Spleen (tissue), 11 donors: ENCODE measurements around the gene DUS2. TPM values are rescaled to one million over a fixed set of nuclear protein-coding genes. Genes with fewer than 3 reads are reported as not detected.
A peak's percentile ranks its signal among the peaks of the same experiment; 100 is the strongest.

Source experiments
- DNase-seq: peaks from one replicate; pipeline ENCODE4 v3.0.0-alpha.2; 2020
- H3K27ac ChIP-seq, 8 donors: fragments of 200-600 bp; sonication (generic) in 7 of 8; 1 replicate in 4 of 8; 2 replicates in 4 of 8; pipeline versions ENCODE4 v1.5.0 to v1.8.0; 2016 to 2021; ENCODE audit warnings: inconsistent platforms in 4 of 8, mild to moderate bottlenecking in 4 of 8, moderate library complexity in 1 of 8
- H3K27me3 ChIP-seq, 7 donors: fragments of 200-600 bp; sonication (generic) in 6 of 7; replicated peaks in 1 of 7; 1 replicate in 4 of 7; 2 replicates in 3 of 7; pipeline versions ENCODE4 v1.5.0 to v1.8.0; 2016 to 2021; ENCODE audit warnings: inconsistent platforms in 3 of 7, mild to moderate bottlenecking in 1 of 7
- H3K36me3 ChIP-seq, 6 donors: fragments of 200-600 bp; sonication (generic) in 5 of 6; 1 replicate in 4 of 6; 2 replicates in 2 of 6; pipeline versions ENCODE4 v1.5.0 to v1.8.0; 2016 to 2021; ENCODE audit warnings: inconsistent platforms in 2 of 6
- H3K4me1 ChIP-seq, 6 donors: fragments of 200-600 bp; sonication (generic) in 5 of 6; 1 replicate in 3 of 6; 2 replicates in 3 of 6; pipeline versions ENCODE4 v1.5.0 to v1.8.0; 2016 to 2021; ENCODE audit warnings: inconsistent platforms in 3 of 6
- H3K4me3 ChIP-seq, 8 donors: fragments of 200-600 bp; sonication (generic) in 7 of 8; 1 replicate in 4 of 8; 2 replicates in 4 of 8; pipeline versions ENCODE4 v1.5.0 to v1.8.0; 2016 to 2021; ENCODE audit warnings: inconsistent platforms in 4 of 8, mild to moderate bottlenecking in 4 of 8, moderate library complexity in 2 of 8
- H3K9me3 ChIP-seq, 8 donors: fragments of 200-600 bp; sonication (generic) in 7 of 8; 1 replicate in 4 of 8; 2 replicates in 4 of 8; pipeline versions ENCODE4 v1.5.0 to v1.8.0; 2016 to 2021; ENCODE audit warnings: inconsistent platforms in 4 of 8
- POLR2A ChIP-seq, 3 donors: fragments of 450-650 bp; IDR thresholded peaks; one replicate each; pipeline ENCODE4 v1.5.1; 2017; ENCODE audit warnings: antibody characterized with exemption in 3 of 3, mild to moderate bottlenecking in 1 of 3
- POLR2AphosphoS5 ChIP-seq, 3 donors: sonication (generic); formaldehyde crosslinking; IDR thresholded peaks; one replicate each; pipeline ENCODE4 v1.5.1; 2017; ENCODE audit warnings: antibody characterized with exemption in 3 of 3
- WGBS, 5 donors: extraction: QIAGEN DNeasy Blood & Tissue Kit in 3 of 5; methylation state at CpG; one replicate each; pipeline versions ENCODE4 v1.1.5 to v1.1.7; 2013 to 2018; 5-methylcytosine and 5-hydroxymethylcytosine counted together
- intact Hi-C: fragments of 100-400 bp; cut with DNase I; formaldehyde crosslinking; loops from one replicate; pipeline ENCODE4 v1.15.0; 2023; ENCODE audit warnings: low total_unique reads
- polyA plus RNA-seq, 3 donors: library from polyadenylated mRNA; stranded (reverse); fragments of 200-250 nt; gene quantifications; one replicate each; pipeline ENCODE4 v1.2.1, GENCODE V29; 2013
- total RNA-seq, 7 donors: library from RNA; depleted of rRNA in 3 of 7; stranded (reverse); fragments of >200 nt in 3 of 7; fragmentation: NEBNext Ultra II Directional in 4 of 7; extraction: Animal tissue kit (Norgen Biotek cat#: 25700) in 4 of 7; gene quantifications; one replicate each; pipeline versions ENCODE4 v1.1.0 to v1.2.1, GENCODE V29; 2016 to 2021
- TF ChIP-seq, protein P1 (sequence below), 11 experiments: fragments of 200-600 bp in 7 of 11; fragments of 450-650 bp in 4 of 11; sonication (generic) in 4 of 11; IDR thresholded peaks in 8 of 11; conservative IDR thresholded peaks in 3 of 11; 1 replicate in 7 of 11; 2 replicates in 4 of 11; pipeline versions ENCODE4 v1.4.0 to v1.8.0; 2016 to 2021; ENCODE audit warnings: antibody characterized with exemption in 11 of 11, inconsistent platforms in 4 of 11, mild to moderate bottlenecking in 1 of 11
- donor health status: healthy with polysubstance abuse.
- donor health status: DM: no; HTN: no; CAD: no; lungs with moderate emphysema.
- donor health status: DM: no; HTN: no; CAD: no.
- donor health status: Bipolar disorder and iron deficiency.
- donor health status: healthy.
- donor health status: DM: no; HTN: no; CAD: no.
- donor health status: DM: yes; HTN: yes; CAD: no.

Gene DUS2
- total and polyA plus RNA-seq, 10 donors = 17.4 to 31.7 (median 27.1) TPM

DNA sequence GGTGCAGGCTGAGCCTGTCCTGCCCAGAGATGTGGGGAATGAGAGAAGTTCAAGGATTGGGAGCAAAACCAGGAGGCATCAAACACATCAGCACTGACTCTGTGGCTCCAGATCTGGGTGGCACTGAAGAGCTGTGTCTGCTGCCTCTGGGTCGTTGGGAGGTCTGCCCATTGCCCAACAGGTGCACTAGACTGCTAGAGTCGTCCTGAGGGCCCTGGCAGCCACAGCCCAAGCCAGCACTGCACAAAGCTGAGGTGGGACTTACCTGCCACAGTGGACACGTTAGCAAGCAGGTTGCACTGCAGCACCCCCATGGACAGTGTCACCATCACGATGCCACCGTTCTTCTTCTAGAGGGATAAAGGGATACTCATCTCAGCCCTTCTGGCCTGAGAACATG is 46.1 kb upstream of the DUS2 start:
- intact Hi-C loops = no loop called here
- TF ChIP-seq, protein P1, sequence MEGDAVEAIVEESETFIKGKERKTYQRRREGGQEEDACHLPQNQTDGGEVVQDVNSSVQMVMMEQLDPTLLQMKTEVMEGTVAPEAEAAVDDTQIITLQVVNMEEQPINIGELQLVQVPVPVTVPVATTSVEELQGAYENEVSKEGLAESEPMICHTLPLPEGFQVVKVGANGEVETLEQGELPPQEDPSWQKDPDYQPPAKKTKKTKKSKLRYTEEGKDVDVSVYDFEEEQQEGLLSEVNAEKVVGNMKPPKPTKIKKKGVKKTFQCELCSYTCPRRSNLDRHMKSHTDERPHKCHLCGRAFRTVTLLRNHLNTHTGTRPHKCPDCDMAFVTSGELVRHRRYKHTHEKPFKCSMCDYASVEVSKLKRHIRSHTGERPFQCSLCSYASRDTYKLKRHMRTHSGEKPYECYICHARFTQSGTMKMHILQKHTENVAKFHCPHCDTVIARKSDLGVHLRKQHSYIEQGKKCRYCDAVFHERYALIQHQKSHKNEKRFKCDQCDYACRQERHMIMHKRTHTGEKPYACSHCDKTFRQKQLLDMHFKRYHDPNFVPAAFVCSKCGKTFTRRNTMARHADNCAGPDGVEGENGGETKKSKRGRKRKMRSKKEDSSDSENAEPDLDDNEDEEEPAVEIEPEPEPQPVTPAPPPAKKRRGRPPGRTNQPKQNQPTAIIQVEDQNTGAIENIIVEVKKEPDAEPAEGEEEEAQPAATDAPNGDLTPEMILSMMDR (IDR thresholded peaks at IDR 0.05 in 8 of 11, conservative IDR thresholded peaks at IDR 0.05 in 3 of 11) = no peak
- no peak for TF ChIP-seq POLR2AphosphoS5 (IDR thresholded peaks at IDR 0.05)
- 65 to 80% (median 71%) methylated on average over 5 of the region's 5 CpGs for WGBS, 5 donors

DNA sequence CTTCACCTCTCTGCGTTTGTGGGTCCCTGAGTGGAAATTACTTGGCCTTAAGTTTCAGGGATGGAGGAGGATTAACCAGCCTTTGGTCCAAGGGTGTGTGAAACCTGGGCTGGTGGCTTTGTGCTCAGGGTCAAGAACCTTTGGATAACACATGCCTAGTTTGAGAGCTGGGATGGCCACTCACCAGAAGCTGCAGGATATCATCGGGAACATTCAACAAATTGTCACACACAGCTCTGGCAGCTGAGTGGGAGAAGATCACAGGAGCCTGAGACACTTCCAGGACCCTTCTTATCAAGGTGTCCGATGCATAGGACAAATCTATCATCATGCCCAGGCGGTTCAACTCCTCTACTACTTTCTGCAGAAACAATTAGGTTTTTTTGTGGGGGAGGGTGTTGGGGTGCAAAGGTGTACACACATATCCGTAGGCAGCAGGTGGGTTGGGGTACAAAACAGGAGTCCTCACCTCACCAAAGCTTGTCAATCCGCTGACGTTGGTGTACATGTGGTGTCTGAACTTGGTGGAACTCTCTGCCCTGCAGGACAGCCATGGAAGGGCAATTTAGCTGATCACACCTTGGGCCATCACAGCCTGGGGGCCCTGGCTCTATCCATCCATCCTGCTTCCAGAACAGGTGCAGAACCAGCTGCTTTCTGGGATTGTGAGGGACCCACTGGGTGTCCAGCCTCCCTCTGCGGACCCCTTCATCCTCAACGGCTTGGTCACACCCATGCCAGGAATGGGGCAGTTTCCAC is 45.4 kb upstream of the DUS2 start:
- H3K9me3 ChIP-seq = no peaks in the 10 kb centered on the region
- intact Hi-C loops = no loop called here
- H3K4me3 ChIP-seq = no peak overlapping the region
- no peak overlapping the region for H3K27ac ChIP-seq
- 82 to 93% (median 87%) methylated on average over 9 of the region's 9 CpGs for WGBS, 5 donors
- no peak for TF ChIP-seq POLR2AphosphoS5 (IDR thresholded peaks at IDR 0.05)
- DNase-seq = no peak
- H3K4me1 ChIP-seq = no peaks in the 10 kb centered on the region
- H3K36me3 ChIP-seq = no peaks in the 10 kb centered on the region
- no peaks in the 10 kb centered on the region for H3K27me3 ChIP-seq

More for the DNA sequence above, 46.1 kb upstream of the DUS2 start:
- H3K4me3 ChIP-seq = no peak overlapping the region
- H3K27ac ChIP-seq = no peak overlapping the region
- H3K27me3 ChIP-seq = no peaks in the 10 kb centered on the region
- no peak for DNase-seq
- no peaks in the 10 kb centered on the region for H3K36me3 ChIP-seq
- H3K4me1 ChIP-seq = no peaks in the 10 kb centered on the region
- H3K9me3 ChIP-seq = no peaks in the 10 kb centered on the region

DNA sequence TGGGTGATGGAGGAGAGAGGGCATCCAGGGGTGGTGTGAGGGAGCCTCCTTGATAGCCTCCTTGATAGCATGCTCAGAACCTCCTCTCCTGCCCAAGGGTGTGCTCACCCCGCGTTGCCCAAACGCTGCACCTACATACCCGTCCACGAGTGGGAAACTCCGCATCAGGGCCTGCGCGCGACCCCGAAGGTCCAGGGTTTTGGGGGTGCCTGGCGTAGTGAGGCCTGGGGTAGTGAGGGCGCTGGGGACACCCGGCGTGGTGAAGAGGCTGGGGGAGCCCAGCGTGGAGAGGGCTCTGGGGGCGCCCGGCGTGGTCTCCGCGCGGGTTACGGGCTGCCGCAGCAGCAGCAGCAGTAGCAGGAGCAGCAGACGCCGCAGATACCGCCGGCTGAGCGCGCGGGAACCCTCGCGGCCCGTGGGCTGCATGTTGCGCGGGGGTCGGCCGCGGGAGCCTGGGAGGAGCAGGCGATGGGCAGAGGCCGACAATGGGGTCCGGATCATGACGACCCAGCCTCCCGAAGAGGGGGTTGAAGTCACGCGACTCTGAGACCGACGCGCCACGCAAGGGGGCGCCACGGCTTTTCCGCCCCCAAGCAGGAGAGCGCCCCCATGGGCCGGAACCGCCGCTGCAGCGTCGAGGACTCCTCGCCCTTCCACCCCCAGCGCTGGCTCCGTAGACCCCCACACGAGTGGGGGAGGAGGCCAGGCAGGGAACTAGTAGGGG is 43.0 kb upstream of the DUS2 start, which contains the start of gene DPEP3:
TSS of gene DPEP3 (minus strand) at position 545 of the 724 bp plus-strand sequence. CDS start at position 426, 119 bp downstream.
- intact Hi-C loops = no loop called here

DNA sequence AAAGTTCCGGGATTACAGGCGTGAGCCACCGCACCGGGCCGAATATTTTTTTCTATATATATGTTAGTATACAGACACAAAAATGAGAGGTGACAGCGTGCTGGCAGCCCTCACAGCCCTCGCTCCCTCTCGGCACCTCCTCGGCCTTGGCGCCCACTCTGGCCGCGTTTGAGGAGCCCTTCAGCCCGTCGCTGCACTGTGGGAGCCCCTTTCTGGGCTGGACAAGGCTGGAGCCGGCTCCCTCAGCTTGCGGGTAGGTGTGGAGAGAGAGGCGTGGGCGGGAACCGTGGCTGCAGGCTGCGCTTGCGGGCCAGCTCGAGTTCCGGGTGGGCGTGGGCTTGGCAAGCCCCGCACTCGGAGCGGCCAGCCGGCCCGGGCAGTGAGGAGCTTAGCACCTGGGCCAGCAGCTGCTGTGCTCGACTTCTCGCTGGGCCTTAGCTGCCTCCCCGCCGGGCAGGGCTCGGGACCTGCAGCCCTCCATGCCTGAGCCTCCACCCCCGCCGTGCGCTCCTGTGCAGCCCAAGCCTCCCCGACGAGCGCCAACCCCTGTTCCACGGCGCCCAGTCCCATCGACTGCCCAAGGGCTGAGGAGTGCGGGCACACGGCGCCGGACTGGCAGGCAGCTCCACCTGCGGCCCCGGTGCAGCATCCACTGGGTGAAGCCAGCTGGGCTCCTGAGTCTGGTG is 40.9 kb upstream of the DUS2 start:
- peak in 1 of 3 donors; percentile 27 for TF ChIP-seq POLR2AphosphoS5 (IDR thresholded peaks at IDR 0.05)
- TF ChIP-seq POLR2A (IDR thresholded peaks at IDR 0.05) = no peak
- TF ChIP-seq, protein P1 (IDR thresholded peaks at IDR 0.05 in 8 of 11, conservative IDR thresholded peaks at IDR 0.05 in 3 of 11) = no peak
- no peak for DNase-seq
- 93 to 97% (median 96%) methylated on average over 19 to 49 of the region's 49 CpGs for WGBS, 5 donors
- Histone ChIP-seq H3K4me1 (peaks cover 18 to 44% (median 27%) of the 10 kb centered on the region in 6 donors), H3K9me3 (no peaks in the 10 kb centered on the region), H3K27me3 (no peaks in the 10 kb centered on the region), H3K4me3 (no peak overlapping the region), H3K36me3 (no peaks in the 10 kb centered on the region), H3K27ac (no peak overlapping the region)
- intact Hi-C loops = no loop called here

More for the DNA sequence above, 43.0 kb upstream of the DUS2 start, which contains the start of gene DPEP3:
- Histone ChIP-seq H3K4me1 (peaks cover 15 to 25% (median 19%) of the 10 kb centered on the region in 6 donors), H3K4me3 (no peak within 1 kb of the TSS), H3K36me3 (no peaks in the 10 kb centered on the region), H3K9me3 (no peaks in the 10 kb centered on the region), H3K27ac (no peak within 1 kb of the TSS), H3K27me3 (no peaks in the 10 kb centered on the region)
- DNase-seq = no peak
- TF ChIP-seq, protein P1 (IDR thresholded peaks at IDR 0.05 in 8 of 11, conservative IDR thresholded peaks at IDR 0.05 in 3 of 11) = peak in 1 of 11 experiments; percentile 29
- TF ChIP-seq POLR2A (IDR thresholded peaks at IDR 0.05) = no peak
- no peak for TF ChIP-seq POLR2AphosphoS5 (IDR thresholded peaks at IDR 0.05)
- 69 to 80% (median 72%) methylated on average over 44 to 62 of the region's 62 CpGs for WGBS, 5 donors
